RPMI7951 (cell line): ENCODE results near the gene IL36B. TPM values are rescaled to one million over a fixed set of nuclear protein-coding genes. Genes with fewer than 3 reads are reported as not detected.

Experiments used
- DNase-seq: peaks from one replicate; pipeline ENCODE4 v3.0.0-alpha.2; 2012; ENCODE audit warnings: low read depth
- total RNA-seq: library from RNA; depleted of rRNA; stranded (reverse); fragments of >200 nt; shearing (Covaris generic); gene quantifications from 2 replicates; pipeline ENCODE4 v1.2.3, GENCODE V29; 2014; rRNA removed

IL36B gene
- total RNA-seq, 1 experiment from 2014 or later, result not detected

- peak; percentile 28 for DNase-seq
Measured at GRCh38 chr2:113011108-113011507, 41.6 kb downstream of the IL36B start.

DNA sequence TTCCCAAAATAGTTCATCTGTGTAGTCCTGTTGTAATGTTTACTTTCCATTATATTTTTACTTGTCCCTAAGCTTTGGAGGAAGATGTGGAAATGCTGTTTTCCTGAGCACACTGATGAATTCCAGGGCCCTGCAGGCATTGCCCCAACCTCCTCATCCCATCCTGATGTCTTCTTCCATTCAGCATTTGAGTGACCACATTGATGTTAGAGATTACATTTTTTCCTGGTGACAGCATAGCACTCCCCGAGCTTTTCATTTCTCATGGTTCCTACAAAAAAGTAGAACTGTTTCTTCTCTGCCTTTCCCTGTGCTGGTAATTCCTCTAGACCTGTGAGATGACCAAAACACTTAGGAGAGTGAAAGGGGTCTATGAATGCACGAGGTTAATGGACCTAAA is 42.6 kb downstream of the IL36B start:
- peak; percentile 79 for DNase-seq

DNA sequence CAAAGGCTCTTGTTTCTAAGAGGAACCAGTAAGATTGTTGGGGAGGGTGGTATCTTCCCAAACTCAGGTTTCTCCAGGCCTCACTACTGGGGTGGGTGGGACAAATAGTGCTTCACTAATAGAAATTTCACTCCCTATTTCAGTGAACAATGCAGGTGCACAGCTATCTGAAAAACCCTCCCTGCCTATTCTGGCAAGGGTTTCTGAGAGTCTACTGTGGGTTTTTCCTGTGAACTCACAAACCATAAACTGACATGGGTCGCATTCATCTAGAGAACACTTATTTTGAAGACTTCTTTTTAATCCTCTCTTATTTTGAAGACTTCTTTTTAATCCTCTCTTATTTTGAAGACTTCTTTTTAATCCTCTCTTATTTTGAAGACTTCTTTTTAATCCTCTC is 43.0 kb downstream of the IL36B start:
- DNase-seq, result no peak

GRCh38 chr2:113007250-113007649 is 45.4 kb downstream of the IL36B start:
- no peak for DNase-seq

DNA sequence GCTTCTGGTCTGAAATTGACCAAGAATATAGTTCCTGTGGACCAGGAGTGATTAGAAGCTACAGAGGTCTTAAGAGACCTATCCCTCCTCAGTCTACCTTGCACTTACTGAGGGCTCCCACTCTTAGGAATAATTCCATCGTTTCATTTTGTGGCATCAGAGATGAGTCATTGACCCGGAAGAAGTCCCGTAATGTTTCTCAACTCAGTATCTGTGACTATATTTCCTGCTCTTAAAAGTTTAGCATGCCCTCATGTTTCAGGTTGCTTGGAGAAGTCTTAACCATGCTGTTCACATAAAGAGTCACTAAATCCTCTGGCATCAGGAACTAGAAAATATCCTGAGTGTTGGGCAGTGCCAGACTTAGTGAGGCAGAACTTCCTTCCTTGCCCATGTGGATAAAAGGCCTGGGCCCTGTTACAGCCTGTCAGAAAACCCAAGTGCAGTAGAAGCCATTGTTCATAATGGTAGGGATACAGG is 47.6 kb downstream of the IL36B start, which contains the start of gene IL36A:
Gene IL36A, plus strand, starts transcription at position 430 of the 480 bp plus-strand sequence. CDS start 413 bp downstream, outside the sequence.
- peak; percentile 6 for DNase-seq

GRCh38 chr2:113002677-113003076 is 50.0 kb downstream of the IL36B start:
- no peak for DNase-seq

- DNase-seq, result no peak
Measured at GRCh38 chr2:113000436-113000835, 52.2 kb downstream of the IL36B start.

- no peak for DNase-seq
Measured at GRCh38 chr2:112997151-112997550, 55.5 kb downstream of the IL36B start.

- DNase-seq, result no peak
Measured at GRCh38 chr2:112996635-112997034, 56.0 kb downstream of the IL36B start.

DNA sequence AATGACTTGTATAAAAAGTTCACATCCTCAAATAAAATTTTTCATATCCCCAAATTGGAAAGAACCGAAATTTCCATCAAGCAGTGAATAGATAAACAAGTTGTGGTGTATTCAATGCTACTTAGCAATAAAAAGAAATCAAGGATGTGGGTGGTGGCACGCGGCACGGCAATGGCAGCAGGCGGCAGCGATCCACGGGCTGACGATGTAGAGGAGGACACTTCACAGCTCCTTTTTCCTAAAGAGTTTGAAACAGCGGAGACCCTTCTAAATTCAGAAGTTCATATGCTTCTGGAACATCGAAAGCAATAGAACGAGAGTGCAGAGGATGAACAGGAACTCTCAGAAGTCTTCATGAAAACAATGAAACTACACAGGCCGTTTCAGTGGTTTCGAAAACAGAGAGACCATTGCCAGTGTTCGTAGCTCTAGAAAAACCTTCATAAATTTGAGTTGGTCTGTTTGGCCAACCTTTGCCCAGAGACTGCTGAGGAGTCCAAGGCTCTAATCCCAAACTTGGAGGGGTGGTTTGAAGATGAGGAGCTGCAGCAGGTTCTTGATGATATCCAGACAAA is 57.2 kb downstream of the IL36B start:
- DNase-seq, result peak; percentile 7

GRCh38 chr2:112994648-112995047 is 58.0 kb downstream of the IL36B start:
- DNase-seq, result no peak

DNA sequence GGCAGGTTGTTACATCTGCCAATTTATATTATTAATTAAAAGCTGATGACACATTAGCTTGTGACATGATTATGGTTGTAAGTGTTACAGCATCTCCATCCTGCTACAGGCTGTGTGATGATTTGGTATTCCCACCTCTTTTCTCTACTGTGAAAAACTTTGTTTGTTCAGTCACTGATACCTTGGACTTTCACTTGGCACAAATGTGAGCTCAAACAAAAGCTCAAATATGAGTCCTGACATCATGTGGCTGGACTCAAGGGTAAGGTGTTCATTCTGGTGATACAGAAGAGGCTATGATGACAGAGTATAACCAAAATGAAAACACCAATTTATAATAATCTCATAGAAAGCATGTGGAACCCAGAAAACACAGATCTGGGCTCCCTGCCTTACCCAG is 58.8 kb downstream of the IL36B start:
- no peak for DNase-seq

- DNase-seq, result no peak
Measured at GRCh38 chr2:112989611-112990010, 63.1 kb downstream of the IL36B start.

DNA sequence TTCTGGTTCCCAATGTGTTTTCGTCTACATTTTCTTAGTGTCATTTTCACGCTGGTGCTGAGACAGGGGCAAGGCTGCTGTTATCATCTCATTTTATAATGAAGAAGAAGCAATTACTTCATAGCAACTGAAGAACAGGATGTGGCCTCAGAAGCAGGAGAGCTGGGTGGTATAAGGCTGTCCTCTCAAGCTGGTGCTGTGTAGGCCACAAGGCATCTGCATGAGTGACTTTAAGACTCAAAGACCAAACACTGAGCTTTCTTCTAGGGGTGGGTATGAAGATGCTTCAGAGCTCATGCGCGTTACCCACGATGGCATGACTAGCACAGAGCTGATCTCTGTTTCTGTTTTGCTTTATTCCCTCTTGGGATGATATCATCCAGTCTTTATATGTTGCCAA is 67.6 kb downstream of the IL36B start:
- DNase-seq, result no peak

DNA sequence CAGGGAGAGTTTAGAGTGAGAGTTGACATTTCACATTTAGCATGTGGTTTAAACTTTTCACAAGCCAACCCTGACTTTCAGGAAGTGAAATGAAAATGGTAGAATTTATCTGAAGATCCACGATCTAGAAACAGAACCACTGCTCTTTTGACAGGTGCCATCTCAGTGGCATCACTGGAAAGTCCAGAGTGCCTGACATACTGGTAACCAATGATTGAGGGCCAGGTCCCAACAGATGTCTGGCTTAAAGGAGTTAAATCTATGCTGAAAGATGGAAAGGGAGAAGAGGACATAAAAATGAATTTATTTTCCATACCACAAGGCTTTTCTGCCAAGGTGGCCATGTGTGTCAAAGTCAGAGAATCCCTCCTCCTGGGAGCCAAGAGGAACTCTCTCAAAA is 72.1 kb downstream of the IL36B start:
- DNase-seq, result no peak

DNA sequence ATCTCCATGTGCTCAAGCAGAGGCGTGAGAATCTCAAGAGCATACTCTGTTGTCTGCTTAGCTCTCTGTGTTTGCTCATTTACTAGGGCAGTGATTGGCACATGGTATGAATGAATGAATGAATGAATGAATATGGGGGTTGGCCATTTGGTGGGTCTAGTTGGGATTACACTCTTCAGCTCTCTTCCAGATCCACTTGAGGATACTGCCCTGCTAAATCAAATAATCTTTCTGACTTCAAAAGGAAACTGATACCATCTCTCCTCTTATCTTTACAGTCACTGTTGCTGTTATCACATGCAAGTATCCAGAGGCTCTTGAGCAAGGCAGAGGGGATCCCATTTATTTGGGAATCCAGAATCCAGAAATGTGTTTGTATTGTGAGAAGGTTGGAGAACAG is 72.9 kb downstream of the IL36B start:
- no peak for DNase-seq

DNA sequence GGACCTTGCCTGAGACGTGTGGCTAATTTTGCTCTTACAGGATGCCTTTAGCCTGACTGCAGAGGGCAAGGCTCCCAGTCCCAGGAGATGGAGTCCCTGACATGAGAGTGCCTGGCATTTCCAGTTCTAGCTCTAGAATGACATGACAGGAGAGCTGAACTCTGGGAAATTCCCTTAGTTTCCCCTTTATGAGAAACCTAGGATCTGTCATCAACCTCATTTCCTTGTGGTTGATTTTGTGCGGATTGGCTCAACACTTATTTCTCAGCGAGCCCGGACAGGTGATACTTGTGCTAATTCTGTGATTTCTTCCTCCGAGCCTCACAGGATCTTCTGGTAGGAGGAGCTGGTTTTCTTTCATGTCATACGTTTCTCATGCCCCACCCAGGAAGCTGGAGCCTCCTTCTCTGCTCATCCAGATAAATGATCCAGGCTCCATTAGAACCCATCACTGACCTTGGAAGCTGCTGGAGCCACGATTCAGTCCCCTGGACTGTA is 75.1 kb downstream of the IL36B start, which contains the start of gene IL36G:
Gene IL36G, plus strand, starts transcription at position 448 of the 498 bp plus-strand sequence. CDS start 633 bp downstream, outside the sequence.
- DNase-seq, result no peak

Other genes with a start within 250 kb of the IL36B start
- 57.5 and 71.6 TPM in 2 replicates for gene IL1B, start 216.1 kb downstream of the IL36B start, total RNA-seq
- 0.36 and 0.49 TPM in 2 replicates for gene IL37, start 141.7 kb downstream of the IL36B start, total RNA-seq
- 0.24 and 0.59 TPM in 2 replicates for gene IL36G, start 74.9 kb downstream of the IL36B start, total RNA-seq
- not detected in 2 replicates for gene IL36A, start 47.4 kb downstream of the IL36B start, total RNA-seq
- gene IL36RN, start 6.3 kb upstream of the IL36B start, total RNA-seq, result not detected in 2 replicates
- gene IL1F10, start 15.1 kb upstream of the IL36B start, total RNA-seq, result not detected in 2 replicates
- 0.48 TPM in 1 of 2 replicates, not detected in the other for gene IL1RN, start 74.7 kb upstream of the IL36B start, total RNA-seq
- gene PSD4, start 121.1 kb upstream of the IL36B start, total RNA-seq, result 2.5 and 5.9 TPM in 2 replicates
- gene PAX8, start 226.1 kb upstream of the IL36B start, total RNA-seq, result 5.4 and 12.6 TPM in 2 replicates